Memory B cell (primary cell): ENCODE data around the gene NSG2.
"Not testable (repeated sequence)": the region's sequence is repeated elsewhere in the genome, so short reads cannot be mapped to it uniquely, and the experiment has no call there.

Experiments
- ATAC-seq: fragments of 150-1000 bp; cut with Tn5 transposase; 2 replicates; pipeline ENCODE4 v1.10.0; 2021; ENCODE audit warnings: low read depth, mild to moderate bottlenecking, moderate library complexity
- DNase-seq, 2 donors: peaks; one replicate each; pipeline ENCODE4 v3.0.0; 2022; ENCODE audit warnings: low spot score in 2 of 2
- H3K27ac Mint-ChIP-seq: one replicate; pipeline ENCODE4 v1.8.0; 2022; ENCODE audit warnings: mild to moderate bottlenecking, moderate library complexity, mixed read lengths
- H3K27me3 Mint-ChIP-seq: one replicate; pipeline ENCODE4 v1.8.0; 2022; ENCODE audit warnings: mixed read lengths
- H3K36me3 Mint-ChIP-seq: one replicate; pipeline ENCODE4 v1.8.0; 2022; ENCODE audit warnings: mild to moderate bottlenecking, mixed read lengths
- H3K4me1 Mint-ChIP-seq: one replicate; pipeline ENCODE4 v1.8.0; 2022; ENCODE audit warnings: mixed read lengths
- H3K4me3 Mint-ChIP-seq: one replicate; pipeline ENCODE4 v1.8.0; 2022; ENCODE audit warnings: mild to moderate bottlenecking, moderate library complexity, mixed read lengths
- H3K9me3 Mint-ChIP-seq: one replicate; pipeline ENCODE4 v1.8.0; 2022; ENCODE audit warnings: mixed read lengths

The NSG2 gene

DNA sequence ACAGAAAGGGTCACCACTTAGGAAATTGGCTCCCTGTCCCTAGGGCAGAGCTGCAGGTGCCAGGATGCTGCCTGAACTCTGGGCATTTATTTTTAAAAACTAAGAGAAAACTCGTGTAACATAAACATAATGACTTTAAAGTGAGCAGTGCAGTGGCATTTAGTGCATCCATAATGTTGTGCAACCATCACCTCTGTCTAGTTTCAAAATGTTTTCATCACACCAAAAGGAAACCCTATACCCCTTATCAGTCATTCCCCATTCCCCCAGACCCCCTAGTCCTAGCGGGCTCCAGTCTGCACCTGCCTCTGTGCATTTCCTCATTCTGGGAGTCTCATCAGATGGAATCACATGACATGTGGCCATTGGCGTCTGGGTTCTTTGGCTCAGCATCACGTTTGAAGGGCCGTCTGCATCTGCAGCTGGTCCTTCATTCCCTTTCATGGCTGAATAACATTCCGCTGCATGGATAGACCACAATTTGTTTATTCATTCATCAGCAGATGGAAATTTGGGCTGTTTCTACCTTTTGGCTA is 55.8 kb downstream of the NSG2 start:
- Mint-ChIP-seq H3K9me3 (no peaks in the 10 kb centered on the region), H3K4me1 (no peaks in the 10 kb centered on the region), H3K4me3 (no peak overlapping the region), H3K36me3 (no peaks in the 10 kb centered on the region), H3K27ac (no peak overlapping the region), H3K27me3 (peaks cover 5% of the 10 kb centered on the region)
- ATAC-seq (no peak), DNase-seq (no peak)

- not testable (repeated sequence) for DNase-seq, H3K4me3 Mint-ChIP-seq, H3K4me1 Mint-ChIP-seq, H3K9me3 Mint-ChIP-seq, H3K36me3 Mint-ChIP-seq, H3K27me3 Mint-ChIP-seq, ATAC-seq, H3K27ac Mint-ChIP-seq
Measured at GRCh38 chr5:174102574-174102973, 57.1 kb downstream of the NSG2 start.

DNA sequence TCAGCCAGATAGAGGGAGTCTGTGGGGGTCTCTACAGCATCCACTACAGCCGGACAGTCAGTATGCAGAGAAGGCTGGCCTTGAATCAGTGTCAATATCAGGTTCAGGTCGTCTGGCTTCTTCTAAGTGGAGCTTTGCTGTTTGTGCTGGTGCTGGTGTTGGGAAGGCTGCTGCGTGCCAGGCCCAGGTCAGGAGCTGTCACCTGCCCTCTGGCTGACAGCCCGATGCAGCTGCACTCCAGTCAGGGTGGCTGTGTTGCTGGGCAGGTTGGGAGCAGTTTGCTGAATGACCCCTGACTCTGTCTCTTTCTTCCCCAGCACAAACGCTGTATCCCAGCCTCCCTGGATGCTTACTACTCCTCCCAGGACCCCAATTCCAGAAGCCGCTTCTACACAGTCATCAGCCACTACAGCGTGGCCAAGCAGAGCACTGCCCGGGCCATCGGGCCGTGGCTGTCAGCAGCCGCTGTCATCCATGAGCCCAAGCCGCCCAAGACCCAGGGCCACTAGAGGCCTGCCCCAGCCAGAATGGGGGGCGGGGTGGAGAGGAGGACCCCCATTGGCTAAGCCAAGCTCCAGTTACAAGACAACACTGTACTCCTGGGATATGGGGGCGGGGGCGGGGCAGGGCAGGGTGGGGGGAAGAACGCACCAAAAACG is 61.6 kb downstream of the NSG2 start:
- no peak overlapping the region for H3K4me3 Mint-ChIP-seq
- no peaks in the 10 kb centered on the region for H3K36me3 Mint-ChIP-seq
- H3K4me1 Mint-ChIP-seq, result no peaks in the 10 kb centered on the region
- peaks cover 6% of the 10 kb centered on the region for H3K27me3 Mint-ChIP-seq
- DNase-seq (no peak), ATAC-seq (no peak)
- no peaks in the 10 kb centered on the region for H3K9me3 Mint-ChIP-seq
- H3K27ac Mint-ChIP-seq, result no peak overlapping the region

DNA sequence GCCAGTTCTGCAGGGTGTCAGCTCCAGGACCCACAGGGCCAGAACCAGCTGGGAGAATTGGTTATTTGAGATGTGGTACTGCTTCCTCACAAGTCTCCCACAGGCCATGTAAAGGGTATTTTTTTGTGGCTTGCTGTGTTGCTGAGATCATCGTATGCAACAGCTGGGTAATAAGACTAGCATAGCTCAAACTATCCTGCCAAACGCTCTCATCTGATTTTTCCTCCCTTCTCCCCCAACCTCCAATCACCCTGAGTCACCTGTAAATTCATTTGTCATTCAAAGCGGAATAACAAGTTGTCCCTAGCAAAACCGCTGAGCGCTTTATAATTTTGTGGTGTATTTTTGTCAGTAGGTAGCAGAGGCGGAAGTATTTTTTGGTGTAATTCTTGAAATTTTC is 63.2 kb downstream of the NSG2 start:
- Mint-ChIP-seq H3K27ac (no peak overlapping the region), H3K27me3 (peaks cover 7% of the 10 kb centered on the region), H3K4me3 (no peak overlapping the region), H3K4me1 (no peaks in the 10 kb centered on the region), H3K36me3 (no peaks in the 10 kb centered on the region), H3K9me3 (no peaks in the 10 kb centered on the region)
- ATAC-seq (no peak), DNase-seq (no peak)

DNA sequence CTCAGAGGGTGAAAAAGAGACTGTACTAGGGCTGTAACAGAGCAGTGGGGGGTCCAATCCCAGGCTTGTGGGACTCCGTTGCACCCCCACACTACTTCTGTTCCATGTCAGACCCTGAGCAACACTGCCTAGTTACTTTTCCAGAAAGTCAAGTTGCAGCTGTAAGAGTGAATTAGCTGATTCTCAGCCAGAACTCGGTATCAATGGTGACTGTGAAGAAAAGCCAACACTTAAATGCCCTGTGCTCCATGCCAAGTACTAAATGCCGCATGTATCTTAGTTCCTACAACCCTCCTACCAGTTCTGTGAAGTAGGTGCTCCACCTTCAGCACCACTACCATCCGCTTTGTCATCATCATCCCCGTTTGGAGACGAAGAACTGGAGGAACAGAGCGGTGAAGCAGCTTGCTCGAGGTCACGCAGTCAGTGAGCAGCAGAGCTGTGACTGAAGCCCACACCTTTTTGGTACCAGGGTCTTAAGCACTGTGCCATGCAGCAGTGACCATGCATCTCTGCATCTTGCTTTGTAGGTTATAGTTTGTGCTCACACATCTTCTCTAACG is 64.3 kb downstream of the NSG2 start:
- H3K36me3 Mint-ChIP-seq, result no peaks in the 10 kb centered on the region
- H3K27me3 Mint-ChIP-seq, result peaks cover 7% of the 10 kb centered on the region
- H3K4me1 Mint-ChIP-seq, result no peaks in the 10 kb centered on the region
- no peaks in the 10 kb centered on the region for H3K9me3 Mint-ChIP-seq
- no peak for DNase-seq
- H3K4me3 Mint-ChIP-seq, result no peak overlapping the region
- no peak overlapping the region for H3K27ac Mint-ChIP-seq
- no peak for ATAC-seq

DNA sequence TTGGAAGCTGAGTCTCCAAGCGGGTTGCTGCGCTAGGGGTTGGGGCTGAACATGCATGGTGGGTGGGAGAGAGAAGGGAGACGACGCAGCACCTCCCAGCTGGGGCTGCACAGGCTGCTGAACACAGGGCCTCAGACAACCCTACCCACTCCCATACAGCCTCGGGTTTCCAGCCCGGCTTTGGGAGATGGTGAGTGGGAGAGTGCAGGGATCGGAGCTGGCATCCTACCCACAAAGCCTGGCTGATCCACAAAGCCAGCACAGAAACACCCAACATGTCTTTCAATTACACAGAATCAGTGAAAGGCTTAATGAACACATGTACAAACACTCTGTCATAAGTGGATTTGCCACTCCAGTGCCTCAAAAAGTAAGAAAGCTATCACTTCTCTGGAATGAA is 64.8 kb downstream of the NSG2 start:
- ATAC-seq (no peak), DNase-seq (no peak)
- Mint-ChIP-seq H3K4me3 (no peak overlapping the region), H3K9me3 (no peaks in the 10 kb centered on the region), H3K27me3 (peaks cover 7% of the 10 kb centered on the region), H3K4me1 (no peaks in the 10 kb centered on the region), H3K36me3 (no peaks in the 10 kb centered on the region), H3K27ac (no peak overlapping the region)

DNA sequence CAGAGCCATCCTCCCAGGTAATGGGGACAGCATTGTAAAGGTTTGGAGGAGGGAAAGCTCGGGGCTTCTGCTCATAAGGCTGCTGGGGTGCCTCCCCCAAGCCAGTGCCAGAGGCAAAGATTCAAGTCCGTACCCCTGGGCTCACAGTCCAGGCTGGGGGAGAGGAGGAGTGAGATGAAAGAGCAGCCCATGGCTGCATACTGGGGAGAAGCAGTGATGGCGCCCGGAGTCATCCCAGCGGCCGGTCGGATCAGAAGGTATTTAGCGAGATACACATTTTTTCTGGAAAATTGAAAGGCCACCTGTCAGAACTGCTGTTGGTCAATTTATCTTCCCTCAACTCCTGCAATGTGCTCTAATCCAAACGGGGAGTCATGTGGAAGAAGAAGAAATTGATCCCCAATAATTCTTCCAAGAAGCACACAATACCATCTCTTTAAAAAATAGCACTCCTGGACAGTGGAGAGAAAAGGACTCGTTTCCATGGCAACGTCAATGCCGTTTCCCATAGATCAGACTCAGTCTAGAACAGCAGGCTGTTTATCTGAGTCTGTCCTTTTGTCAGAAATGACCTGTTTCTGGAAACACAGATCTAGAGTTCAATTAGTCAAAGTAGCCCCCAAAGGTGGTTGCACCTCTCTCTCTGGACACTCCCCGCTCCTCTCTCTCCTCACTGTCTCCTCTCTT is 65.9 kb downstream of the NSG2 start:
- no peak for DNase-seq
- H3K36me3 Mint-ChIP-seq, result no peaks in the 10 kb centered on the region

GRCh38 chr5:174115226-174115625 is 69.7 kb downstream of the NSG2 start:
- DNase-seq (no peak), ATAC-seq (no peak)
- Mint-ChIP-seq H3K9me3 (peaks cover 2% of the 10 kb centered on the region), H3K36me3 (no peaks in the 10 kb centered on the region), H3K27me3 (peaks cover 9% of the 10 kb centered on the region), H3K4me3 (no peak overlapping the region), H3K27ac (no peak overlapping the region), H3K4me1 (no peaks in the 10 kb centered on the region)

More for the DNA sequence above, 65.9 kb downstream of the NSG2 start:
- H3K4me3 Mint-ChIP-seq, result no peak overlapping the region
- no peaks in the 10 kb centered on the region for H3K4me1 Mint-ChIP-seq
- no peaks in the 10 kb centered on the region for H3K9me3 Mint-ChIP-seq
- H3K27ac Mint-ChIP-seq, result no peak overlapping the region
- H3K27me3 Mint-ChIP-seq, result peaks cover 9% of the 10 kb centered on the region
- ATAC-seq, result no peak

- no peaks in the 10 kb centered on the region for H3K36me3 Mint-ChIP-seq
- H3K4me3 Mint-ChIP-seq, result no peak overlapping the region
- H3K27me3 Mint-ChIP-seq, result peaks cover 6% of the 10 kb centered on the region
- H3K27ac Mint-ChIP-seq, result no peak overlapping the region
- DNase-seq (no peak), ATAC-seq (no peak)
- H3K9me3 Mint-ChIP-seq, result peaks cover 2% of the 10 kb centered on the region
- no peaks in the 10 kb centered on the region for H3K4me1 Mint-ChIP-seq
Measured at GRCh38 chr5:174118823-174119467, 73.4 kb downstream of the NSG2 start.

DNA sequence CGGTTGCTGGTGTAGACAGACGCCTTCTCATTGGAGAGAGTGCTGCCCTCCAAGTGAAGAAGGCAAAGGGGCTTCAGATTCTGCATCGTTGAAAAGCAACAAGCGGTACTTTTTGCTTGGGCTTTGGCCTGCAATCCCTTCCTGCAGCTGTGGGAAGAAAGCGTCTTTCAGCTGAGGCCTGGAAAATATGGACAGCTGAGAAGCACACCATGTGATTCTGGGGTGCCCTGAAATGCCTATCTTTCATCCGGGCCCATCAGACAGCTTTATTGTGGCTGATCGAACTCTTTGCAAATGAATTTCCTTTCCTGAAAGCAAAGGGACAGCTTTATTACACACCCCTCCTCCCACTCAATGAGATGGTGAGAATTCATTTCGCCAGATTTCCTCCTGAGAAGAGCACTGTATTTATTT is 74.0 kb downstream of the NSG2 start:
- no peak for ATAC-seq
- Mint-ChIP-seq H3K36me3 (no peaks in the 10 kb centered on the region), H3K4me1 (no peaks in the 10 kb centered on the region), H3K27me3 (peaks cover 6% of the 10 kb centered on the region), H3K4me3 (no peak overlapping the region), H3K27ac (no peak overlapping the region), H3K9me3 (peaks cover 7% of the 10 kb centered on the region)
- DNase-seq, result no peak

DNA sequence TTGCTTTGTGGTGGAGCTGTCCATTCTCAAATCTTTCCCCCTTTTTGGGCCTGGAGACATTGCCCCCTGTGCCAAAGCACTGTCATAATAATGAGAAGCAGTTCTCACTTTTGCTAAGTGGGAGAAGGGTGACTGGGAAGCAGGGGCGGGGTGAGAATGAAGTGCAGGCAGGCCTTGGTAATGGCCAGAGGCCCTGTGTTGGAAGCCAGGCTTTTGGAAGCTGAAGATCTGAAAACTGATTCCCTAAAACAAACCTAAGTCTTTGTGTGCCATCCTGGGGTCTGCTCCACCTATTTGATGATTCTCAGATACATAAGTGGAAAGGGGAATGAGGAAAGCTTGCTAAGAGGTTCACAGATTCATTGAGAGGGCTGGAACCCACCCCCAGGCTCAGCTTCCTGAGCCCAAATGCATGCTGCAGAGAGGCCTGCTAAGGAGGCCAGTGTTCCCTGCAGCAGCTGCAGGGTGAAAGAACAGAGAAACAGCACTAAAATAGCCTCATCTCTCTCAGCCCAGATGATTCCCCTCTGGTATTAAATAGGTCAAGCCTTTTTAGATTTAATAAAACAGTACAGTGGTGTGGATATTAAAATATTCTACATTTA is 75.0 kb downstream of the NSG2 start:
- ATAC-seq (no peak), DNase-seq (no peak)
- Mint-ChIP-seq H3K27me3 (peaks cover 3% of the 10 kb centered on the region), H3K27ac (no peak overlapping the region), H3K4me3 (no peak overlapping the region), H3K4me1 (no peaks in the 10 kb centered on the region), H3K36me3 (no peaks in the 10 kb centered on the region), H3K9me3 (peaks cover 12% of the 10 kb centered on the region)

DNA sequence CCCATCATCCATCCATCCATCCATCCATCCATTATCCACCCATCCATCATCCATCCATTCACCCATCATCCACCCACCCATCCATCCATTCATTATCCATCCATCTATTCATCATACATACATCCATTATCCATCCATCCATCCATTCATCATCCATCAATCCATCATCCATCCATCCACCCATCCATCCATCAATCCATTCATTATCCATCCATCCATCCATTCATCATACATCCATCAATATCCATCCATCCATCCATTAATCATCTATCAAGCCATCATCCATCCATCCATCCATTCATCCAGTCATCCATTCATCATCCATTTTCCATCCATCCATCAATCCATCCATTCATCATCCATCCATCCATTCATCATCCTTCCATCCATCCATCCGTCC is 89.0 kb downstream of the NSG2 start:
- no peak overlapping the region for H3K4me3 Mint-ChIP-seq
- H3K27ac Mint-ChIP-seq, result no peak overlapping the region
- H3K27me3 Mint-ChIP-seq, result no peaks in the 10 kb centered on the region
- H3K36me3 Mint-ChIP-seq, result no peaks in the 10 kb centered on the region
- no peaks in the 10 kb centered on the region for H3K4me1 Mint-ChIP-seq
- DNase-seq, result no peak
- H3K9me3 Mint-ChIP-seq, result peaks cover 3% of the 10 kb centered on the region
- ATAC-seq, result no peak

DNA sequence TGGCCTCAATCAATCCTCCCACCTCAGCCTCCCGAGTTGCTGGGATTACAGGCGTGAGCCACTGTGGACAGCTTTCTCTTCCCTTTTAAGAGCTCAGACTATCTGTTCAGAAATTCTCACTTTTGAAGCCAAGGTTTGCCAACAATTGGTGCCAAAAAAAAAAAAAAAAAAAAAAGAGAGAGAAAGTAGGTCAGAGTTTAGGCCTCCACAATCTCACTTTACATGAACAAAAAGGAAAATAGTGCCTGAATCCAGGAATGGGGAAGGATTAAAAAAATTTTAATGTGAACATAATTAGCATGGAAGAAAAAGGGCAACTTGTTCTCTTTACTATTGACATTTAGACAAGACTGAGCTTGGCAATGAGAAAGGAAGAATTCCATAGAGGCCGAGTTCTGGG is 94.1 kb downstream of the NSG2 start:
- H3K4me3 Mint-ChIP-seq, result no peak overlapping the region
- no peak for DNase-seq
- peaks cover 3% of the 10 kb centered on the region for H3K9me3 Mint-ChIP-seq

DNA sequence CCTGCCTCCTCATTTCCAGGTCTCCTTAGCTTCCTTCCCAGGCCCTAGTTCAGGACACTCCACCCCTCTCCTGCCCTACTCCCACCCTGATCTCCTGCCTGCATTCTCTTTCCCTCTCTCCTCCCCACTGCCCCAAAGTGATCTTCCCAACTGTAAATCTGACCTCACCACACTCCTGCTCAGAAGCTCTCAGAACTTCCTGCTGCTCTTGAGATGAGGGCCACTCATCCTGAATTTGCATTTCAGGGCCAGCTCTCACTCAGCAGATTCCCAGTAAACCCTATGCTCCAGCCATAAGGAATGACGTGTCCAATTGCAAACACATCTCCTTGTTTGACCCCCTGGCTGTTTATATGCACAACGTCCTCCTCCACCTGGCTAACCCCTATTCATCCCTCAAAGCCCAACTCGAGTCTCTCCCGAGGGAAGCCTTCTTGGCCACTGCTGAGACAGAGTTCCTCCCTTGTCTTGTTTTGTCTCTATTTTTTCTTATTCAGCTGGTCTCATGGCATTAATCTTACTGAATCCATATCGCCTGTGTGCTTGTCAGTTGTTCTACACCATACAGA is 95.0 kb downstream of the NSG2 start:
- Mint-ChIP-seq H3K9me3 (peaks cover 3% of the 10 kb centered on the region), H3K27ac (no peak overlapping the region), H3K4me1 (no peaks in the 10 kb centered on the region), H3K27me3 (peaks cover 3% of the 10 kb centered on the region), H3K4me3 (no peak overlapping the region), H3K36me3 (no peaks in the 10 kb centered on the region)
- ATAC-seq, result no peak
- no peak for DNase-seq

More for the DNA sequence above, 94.1 kb downstream of the NSG2 start:
- no peaks in the 10 kb centered on the region for H3K27me3 Mint-ChIP-seq
- H3K36me3 Mint-ChIP-seq, result no peaks in the 10 kb centered on the region
- H3K4me1 Mint-ChIP-seq, result no peaks in the 10 kb centered on the region
- ATAC-seq, result no peak
- H3K27ac Mint-ChIP-seq, result no peak overlapping the region
